Activated T-cell treated with anti-CD3 and anti-CD28 coated beads for 48 hours (primary cell): ENCODE measurements around the gene WASL.
"Not testable (repeated sequence)": the region's sequence is repeated elsewhere in the genome, so short reads cannot be mapped to it uniquely, and the experiment has no call there.

Experiments used
- DNase-seq: peaks from one replicate; pipeline ENCODE4 v3.0.0-alpha.2; 2020; ENCODE audit warnings: low read depth

WASL gene

DNA sequence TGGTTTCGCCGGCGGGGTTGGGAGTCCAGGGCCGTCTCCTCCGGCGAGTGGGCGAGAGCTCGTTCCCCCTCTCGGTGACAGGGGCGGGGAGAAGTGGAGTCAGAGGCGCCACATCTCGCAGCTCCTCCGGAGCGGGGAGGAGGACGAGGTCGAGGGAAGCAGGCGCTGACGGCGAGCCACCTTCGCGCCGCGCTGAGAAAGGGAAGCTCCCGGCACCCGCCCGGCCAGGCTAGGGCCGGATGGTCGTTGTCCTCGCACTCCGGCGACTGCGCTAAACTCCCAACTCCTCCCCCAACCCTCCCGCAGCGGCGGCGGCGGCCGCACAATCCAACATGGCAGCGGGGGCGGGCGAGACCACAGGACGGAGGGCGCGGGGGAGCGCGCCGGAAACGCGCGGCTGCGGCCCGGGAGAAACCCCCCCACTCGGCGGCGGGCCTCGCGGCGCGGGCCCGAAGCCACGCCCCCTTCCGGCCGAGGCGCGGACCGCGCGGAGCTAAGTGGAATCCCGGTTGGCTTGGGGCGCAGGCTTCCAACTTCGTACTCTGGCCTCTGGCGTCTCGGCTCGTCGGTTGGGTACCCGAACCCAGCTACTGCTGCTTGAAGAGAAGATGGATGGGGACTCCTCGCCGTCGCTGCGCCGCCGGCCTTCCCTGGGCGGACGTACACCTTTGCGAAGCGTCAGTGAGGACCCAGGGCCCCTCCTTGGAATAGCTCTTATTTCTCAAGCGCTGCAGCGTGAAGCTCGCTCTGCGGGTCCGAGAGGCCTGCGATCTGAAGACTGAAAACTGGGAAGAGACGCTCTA is at the start of gene WASL:
Gene WASL (minus strand): TSS at position 270 of the 803 bp plus-strand sequence. CDS start 269 bp downstream, at position 1.
- DNase-seq, result peak; percentile 88

DNA sequence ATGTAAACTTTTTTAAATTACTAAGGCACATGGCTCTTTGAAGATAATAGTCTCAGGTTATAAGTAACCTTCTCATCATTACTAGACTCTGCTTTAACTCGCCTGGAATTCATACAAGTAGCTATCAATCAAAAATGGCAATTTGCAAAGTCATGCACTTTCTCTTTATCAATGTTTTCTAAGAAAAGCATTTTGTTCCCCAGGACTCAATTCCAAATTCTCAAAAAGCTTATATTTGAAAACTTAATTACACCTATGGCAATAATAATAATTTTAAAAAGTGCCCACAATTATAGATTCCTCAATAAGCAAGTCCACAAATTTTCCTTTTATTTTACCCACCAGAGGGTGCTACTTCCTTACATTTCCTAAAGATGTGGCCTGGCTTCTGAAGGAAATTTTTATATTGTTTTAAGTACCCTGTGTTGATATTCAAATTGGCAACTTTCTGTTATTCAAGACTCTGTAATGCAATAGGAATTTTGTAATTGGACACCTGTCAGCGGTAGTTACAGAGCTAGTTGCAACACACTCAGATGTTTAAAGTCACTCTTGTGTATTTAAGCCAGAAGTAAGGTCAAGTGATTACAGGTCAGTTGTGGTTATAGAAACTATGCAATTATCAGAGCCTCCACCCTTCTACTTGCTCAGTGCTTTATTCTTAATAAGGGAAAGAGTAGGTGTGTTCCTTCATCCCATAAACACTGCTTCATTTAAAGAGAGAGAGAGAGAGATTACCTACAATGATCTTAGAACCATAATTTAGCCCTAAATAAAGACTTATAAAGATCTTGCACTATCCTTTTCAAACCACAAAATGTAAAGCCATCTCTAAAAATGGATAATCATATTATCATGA is 49.1 kb upstream of the WASL start:
- DNase-seq, result no peak

DNA sequence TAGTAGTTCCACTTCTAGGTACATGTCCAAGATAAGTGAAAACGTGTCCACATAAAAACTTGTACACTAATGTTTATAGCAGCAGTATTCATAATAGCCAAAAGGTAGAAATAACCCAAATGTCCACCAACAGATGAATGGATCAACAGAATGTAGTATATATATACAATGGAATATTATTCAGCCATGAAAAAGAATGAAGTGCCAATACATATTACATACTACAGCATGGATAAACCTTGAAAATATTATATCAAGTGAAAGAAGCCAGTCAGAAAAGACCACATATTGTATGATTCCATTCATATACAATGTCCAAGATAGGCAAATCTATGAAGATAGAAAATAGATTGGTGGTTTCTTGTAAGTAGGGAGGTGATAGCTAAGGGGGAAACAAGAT is 47.8 kb upstream of the WASL start:
- no peak for DNase-seq

DNA sequence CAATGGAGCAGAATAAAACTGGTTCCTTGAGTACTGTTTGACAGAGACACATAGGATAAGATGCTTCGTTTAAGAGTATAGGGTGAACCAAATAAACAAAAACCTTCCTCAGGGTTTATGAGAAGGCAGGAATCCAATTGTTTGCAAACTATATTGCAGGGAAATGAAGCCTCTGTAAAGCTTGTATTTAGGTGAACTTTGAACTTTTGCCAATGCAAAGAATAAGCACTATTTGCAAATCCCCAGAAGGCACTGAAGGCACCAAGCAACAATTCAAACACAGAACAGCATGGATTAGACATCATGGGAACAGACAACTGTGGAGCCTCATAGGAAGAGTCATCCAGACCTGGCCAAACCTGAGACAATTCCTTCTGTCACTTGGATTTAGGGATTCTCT is 47.1 kb upstream of the WASL start:
- no peak for DNase-seq

- not testable (repeated sequence) for DNase-seq
Observed at GRCh38 chr7:123795116-123795515, 46.3 kb upstream of the WASL start.

DNA sequence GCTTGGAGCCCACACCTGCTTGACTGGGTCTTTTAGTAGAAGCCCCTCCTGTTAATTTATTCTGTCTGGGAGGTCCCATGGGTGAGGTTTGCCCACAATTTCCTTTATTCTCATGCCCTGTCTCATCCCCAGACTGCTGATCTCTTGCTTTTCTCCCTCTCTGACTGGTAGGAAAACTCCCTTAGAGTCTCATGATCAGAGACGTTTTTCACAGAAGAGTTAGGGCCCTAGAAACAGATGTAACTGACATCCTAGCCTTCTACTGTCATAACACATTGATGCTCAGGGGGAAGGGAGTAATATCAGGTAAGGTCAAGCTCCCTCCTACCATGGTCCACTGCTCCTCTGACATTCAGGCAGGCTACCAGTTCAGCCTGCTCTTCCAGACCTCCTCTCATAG is 43.7 kb upstream of the WASL start:
- DNase-seq, result no peak

GRCh38 chr7:123791001-123791400 is 42.2 kb upstream of the WASL start:
- no peak for DNase-seq

GRCh38 chr7:123789817-123790216 is 41.0 kb upstream of the WASL start:
- DNase-seq, result no peak

- DNase-seq, result no peak
Observed at GRCh38 chr7:123789206-123789784, 40.5 kb upstream of the WASL start.

- no peak for DNase-seq
Observed at GRCh38 chr7:123788584-123788983, 39.8 kb upstream of the WASL start.

DNA sequence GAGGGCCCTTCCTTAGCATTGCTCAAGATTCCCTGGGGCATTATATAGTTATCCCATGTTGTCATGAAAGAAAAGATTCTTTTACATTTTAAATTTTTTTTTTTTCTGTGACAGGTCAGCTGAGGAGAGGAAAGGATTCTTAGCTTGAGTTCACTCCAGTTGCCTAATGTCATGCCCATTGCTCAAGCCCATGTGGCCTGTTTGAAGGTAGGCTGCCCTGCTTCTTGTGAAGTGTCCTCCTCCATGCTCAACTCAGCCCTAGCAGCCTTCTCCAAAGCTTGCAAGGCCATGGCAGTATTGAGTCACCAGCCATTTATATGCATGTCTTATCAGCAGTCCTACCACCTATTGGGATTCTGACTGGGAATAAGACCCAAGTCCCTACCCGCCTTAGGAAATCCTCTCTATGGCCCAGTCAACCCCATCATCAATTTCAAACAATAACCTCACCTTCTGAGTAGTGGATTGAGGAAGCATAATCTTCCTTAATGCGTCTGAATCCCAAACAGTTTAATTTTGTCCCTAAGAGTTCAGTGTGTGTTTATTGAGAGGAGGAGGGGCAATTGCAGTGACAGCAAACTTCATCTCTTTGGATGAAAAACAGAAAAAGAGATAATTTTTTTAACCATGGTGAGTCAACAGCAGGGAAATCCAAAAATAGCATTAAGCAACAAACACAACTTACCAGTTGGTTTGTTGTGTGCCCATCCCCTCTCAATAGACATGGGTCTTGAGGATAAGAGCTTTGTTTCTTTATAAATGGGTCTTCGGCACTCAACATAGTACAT is 38.6 kb upstream of the WASL start:
- no peak for DNase-seq

GRCh38 chr7:123784263-123784662 is 35.5 kb upstream of the WASL start:
- DNase-seq, result no peak

DNA sequence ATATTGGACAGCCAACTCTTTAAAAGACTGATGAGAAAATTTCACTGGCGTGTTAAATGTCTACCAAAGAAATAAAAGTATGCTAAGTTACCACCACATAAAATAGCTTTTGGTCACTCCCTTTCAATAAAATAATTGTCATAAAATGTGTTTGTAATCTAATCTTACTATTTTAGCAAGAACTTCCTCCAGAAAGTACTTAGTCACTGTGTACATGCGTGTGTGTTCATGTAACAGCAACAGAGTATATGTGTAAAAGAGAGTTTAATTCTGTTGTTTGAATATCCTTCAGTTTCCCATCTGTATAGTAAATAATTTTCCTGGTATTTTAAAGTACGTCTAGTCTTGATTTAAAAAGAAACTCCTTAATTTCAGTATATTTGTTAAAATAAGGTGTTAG is 35.0 kb upstream of the WASL start:
- DNase-seq, result no peak

GRCh38 chr7:123782071-123782798 is 33.4 kb upstream of the WASL start:
- no peak for DNase-seq

DNA sequence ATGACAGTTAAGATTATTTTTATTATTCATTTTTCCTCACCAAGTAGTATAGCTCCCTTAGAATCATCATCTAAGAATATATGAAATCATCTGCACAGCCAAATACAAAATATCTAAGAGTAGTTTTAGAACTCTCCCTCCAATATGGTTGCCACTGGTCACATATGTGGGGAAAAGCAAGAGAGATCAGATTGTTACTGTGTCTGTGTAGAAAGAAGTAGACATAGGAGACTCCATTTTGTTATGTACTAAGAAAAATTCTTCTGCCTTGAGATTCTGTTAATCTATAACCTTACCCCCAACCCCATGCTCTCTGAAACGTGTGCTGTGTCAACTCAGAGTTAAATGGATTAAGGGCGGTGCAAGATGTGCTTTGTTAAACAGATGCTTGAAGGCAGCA is 31.7 kb upstream of the WASL start:
- not testable (repeated sequence) for DNase-seq

DNA sequence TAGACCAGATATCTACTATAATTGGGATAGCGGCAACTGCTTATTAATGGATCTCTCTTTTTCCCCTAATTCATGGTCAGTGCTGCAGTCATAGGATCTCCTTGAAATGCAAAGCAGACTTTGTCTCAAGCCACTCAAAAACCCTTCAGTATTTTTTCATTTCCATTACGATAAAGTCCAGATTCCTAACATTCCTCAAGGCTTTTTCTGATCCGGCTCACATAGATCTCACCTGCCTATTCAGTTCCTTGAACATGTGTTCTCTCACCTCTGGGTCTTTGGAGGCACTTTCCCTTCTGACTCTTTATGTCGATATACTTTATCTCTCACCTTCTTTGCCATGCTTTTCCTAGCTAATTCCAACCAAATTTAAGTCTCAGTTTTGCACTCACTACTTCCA is 25.7 kb upstream of the WASL start:
- no peak for DNase-seq

GRCh38 chr7:123773481-123773880 is 24.7 kb upstream of the WASL start:
- DNase-seq, result no peak

DNA sequence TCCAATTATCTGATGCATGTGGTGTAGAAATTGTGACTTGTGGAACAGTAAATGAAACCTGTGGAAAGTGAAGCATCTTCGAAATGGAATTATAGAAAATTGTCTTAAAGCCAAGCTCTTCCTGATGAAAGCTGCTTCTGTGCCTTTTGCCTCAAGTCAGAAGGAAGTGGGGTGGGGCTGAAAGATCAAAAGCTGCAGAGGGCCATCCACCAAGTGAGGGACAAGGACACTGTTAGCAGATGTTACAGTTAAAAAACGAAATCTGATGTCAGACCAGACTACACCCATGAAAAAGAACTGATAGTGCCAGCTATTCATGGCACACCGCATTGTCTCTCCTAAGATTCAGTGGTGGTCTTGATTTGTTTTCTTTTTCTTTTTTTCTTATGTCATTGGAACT is 23.8 kb upstream of the WASL start:
- DNase-seq, result no peak

DNA sequence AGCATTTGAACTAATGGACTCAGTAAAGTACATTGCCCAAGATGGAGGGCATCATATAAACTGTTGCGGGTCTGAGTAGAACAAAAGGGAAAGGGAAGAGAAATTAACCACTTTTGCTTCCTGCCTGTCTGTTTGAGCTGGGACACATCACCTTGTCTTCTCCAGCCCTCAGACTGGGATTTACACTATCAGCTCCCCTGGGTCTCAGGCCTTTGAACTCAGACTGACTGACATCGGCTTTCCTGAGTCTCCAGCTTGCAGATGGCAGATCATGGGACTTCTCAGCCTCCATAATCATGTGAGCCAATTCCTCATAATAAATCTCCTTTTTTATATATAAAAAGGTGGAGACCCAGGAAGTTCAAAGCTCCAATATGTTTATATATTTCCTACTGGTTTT is 23.0 kb upstream of the WASL start:
- DNase-seq, result no peak

DNA sequence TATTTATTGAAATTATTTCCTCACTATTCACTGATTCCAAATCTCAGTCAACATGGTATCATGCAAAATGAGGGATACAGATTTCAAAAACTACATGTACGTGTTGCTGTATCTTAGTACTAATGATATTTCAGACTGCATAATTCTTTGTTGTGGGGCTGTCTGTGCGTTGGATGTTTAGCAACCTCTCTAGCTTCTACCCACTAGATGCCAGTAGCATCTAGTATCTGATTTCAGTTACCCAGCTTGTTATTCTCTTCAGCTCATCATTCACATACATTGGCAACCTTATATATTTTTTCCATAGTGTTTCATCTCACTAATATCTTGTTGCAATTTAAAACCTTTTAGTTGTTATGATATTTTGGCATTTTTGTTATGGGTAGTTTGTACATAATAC is 22.5 kb upstream of the WASL start:
- no peak for DNase-seq

- peak; percentile 1 for DNase-seq
Observed at GRCh38 chr7:123770378-123770777, 21.6 kb upstream of the WASL start.
